Left ventricle myocardium superior (tissue), 1 donor: ENCODE data around the gene RNF220. TPM values are rescaled to one million over a fixed set of nuclear protein-coding genes. Genes with fewer than 3 reads are reported as not detected.

Experiments used
- ATAC-seq: fragments of 200-7000 bp; cut with Tn5 transposase; one replicate; pipeline ENCODE4 v1.9.1; 2020; ENCODE audit warnings: mild to moderate bottlenecking, moderate library complexity
- DNase-seq: peaks from one replicate; pipeline ENCODE4 v3.0.0-alpha.2; 2020
- intact Hi-C: fragments of 100-400 bp; cut with micrococcal nuclease; formaldehyde crosslinking; loops from one replicate; pipeline ENCODE4 v1.11.0; 2022
- long read RNA-seq: library from polyadenylated mRNA; unstranded; transcript quantifications from one replicate; pipeline ENCODE4 v2.0.0, GENCODE V29; 2021
- total RNA-seq: library from RNA; stranded (reverse); fragmentation: NEBNext Ultra II Directional; extraction: Animal tissue kit (Norgen Biotek cat#: 25700); gene quantifications from one replicate; pipeline ENCODE4 v1.2.1, GENCODE V29; 2021
- donor health status: DM: no; HTN: yes; CAD: no; lungs with severe emphysema.

RNF220 gene
- total RNA-seq, result 71.2 TPM
- long read RNA-seq, partial matches to known transcripts, result 9 of 111 reads
- long read RNA-seq, other reads (novel, unspliced or antisense), result 100 of 111 reads

GRCh38 chr1:44405031-44405797, at the start of gene RNF220:
RNF220 (plus strand) TSS chr1:44405255.
- intact Hi-C loops, result no loop called here
- DNase-seq, result peak; percentile 66
- ATAC-seq, result peak; percentile 89

- ATAC-seq, result no peak
- DNase-seq, result no peak
- intact Hi-C loops, result no loop called here
Observed at GRCh38 chr1:44355582-44356305, 49.3 kb upstream of the RNF220 start.

- intact Hi-C loops, result no loop called here
Observed at GRCh38 chr1:44357710-44358109, 47.3 kb upstream of the RNF220 start.

GRCh38 chr1:44359234-44359935, 45.7 kb upstream of the RNF220 start:
- intact Hi-C loops, result no loop called here
- ATAC-seq (no peak), DNase-seq (no peak)

More at GRCh38 chr1:44357710-44358109, 47.3 kb upstream of the RNF220 start:
- DNase-seq, result no peak
- ATAC-seq, result no peak

GRCh38 chr1:44361478-44361877, 43.6 kb upstream of the RNF220 start:
- no peak for ATAC-seq
- no peak for DNase-seq
- intact Hi-C loops, result no loop called here

GRCh38 chr1:44366371-44366975, 38.6 kb upstream of the RNF220 start:
- ATAC-seq, result no peak
- intact Hi-C loops, result no loop called here
- DNase-seq, result no peak

GRCh38 chr1:44367944-44368343, 37.1 kb upstream of the RNF220 start:
- intact Hi-C loops, result no loop called here
- DNase-seq, result no peak
- no peak for ATAC-seq

- DNase-seq, result no peak
- intact Hi-C loops, result no loop called here
- no peak for ATAC-seq
Observed at GRCh38 chr1:44368471-44369151, 36.4 kb upstream of the RNF220 start.

GRCh38 chr1:44371206-44371605, 33.8 kb upstream of the RNF220 start:
- intact Hi-C loops, result no loop called here
- DNase-seq, result no peak
- ATAC-seq, result no peak

GRCh38 chr1:44375547-44375946, 29.5 kb upstream of the RNF220 start:
- DNase-seq (no peak), ATAC-seq (no peak)
- intact Hi-C loops, result no loop called here

GRCh38 chr1:44377925-44378784, 26.9 kb upstream of the RNF220 start:
- DNase-seq (peak; percentile 39), ATAC-seq (peak; percentile 30)
- intact Hi-C loops, result loop anchor here (2.0 kb wide), 1 partner anchor 217 kb away; no protein-coding TSS in a partner anchor

- intact Hi-C loops, result no loop called here
- ATAC-seq (no peak), DNase-seq (no peak)
Observed at GRCh38 chr1:44380666-44381177, 24.3 kb upstream of the RNF220 start.

GRCh38 chr1:44388551-44388950, 16.5 kb upstream of the RNF220 start:
- intact Hi-C loops, result no loop called here
- ATAC-seq, result no peak
- DNase-seq, result no peak

- no peak for ATAC-seq
- intact Hi-C loops, result no loop called here
Observed at GRCh38 chr1:44389437-44389836, 15.6 kb upstream of the RNF220 start.

GRCh38 chr1:44390277-44390676, 14.8 kb upstream of the RNF220 start:
- no peak for DNase-seq
- ATAC-seq, result no peak
- intact Hi-C loops, result no loop called here

More at GRCh38 chr1:44389437-44389836, 15.6 kb upstream of the RNF220 start:
- no peak for DNase-seq

GRCh38 chr1:44401256-44402228, 3.5 kb upstream of the RNF220 start:
- intact Hi-C loops, result no loop called here
- DNase-seq, result no peak
- ATAC-seq, result no peak
